ENCODE measurements around the gene STAT3. TPM values are rescaled to one million over a fixed set of nuclear protein-coding genes. Genes with fewer than 3 reads are reported as not detected.

STAT3 gene
- total and polyA plus RNA-seq, 2 of the 13 experiments (the other 11 are each of a cell fraction or from before 2014, with no cell fraction given): 61.8 to 62.4 TPM

GRCh38 chr17:42399948-42400843 lies 12.0 kb upstream of the STAT3 start (continued):
- peak; percentile 40; the same call in 1 of the 2 replicates for TF ChIP-seq PAXIP1 (CRISPR knock-in tag; conservative IDR thresholded peaks at IDR 0.05)
- TF ChIP-seq ZNF770 (CRISPR knock-in tag; IDR thresholded peaks at IDR 0.05): peak; percentile 29; the same call in 1 of the 2 replicates
- TF ChIP-seq ZNF839 (CRISPR knock-in tag; IDR thresholded peaks at IDR 0.05; ENCODE audit: borderline replicate concordance): no peak
- no peak for TF ChIP-seq ZBTB43 (CRISPR knock-in tag; conservative IDR thresholded peaks at IDR 0.05)
- no peak for TF ChIP-seq ISX (CRISPR knock-in tag; conservative IDR thresholded peaks at IDR 0.05)
- TF ChIP-seq RFX3 (CRISPR knock-in tag; IDR thresholded peaks at IDR 0.05): no peak
- TF ChIP-seq ATF7 (IDR thresholded peaks at IDR 0.05): no peak
- TF ChIP-seq ATF7 (CRISPR knock-in tag; IDR thresholded peaks at IDR 0.05): no peak
- TF ChIP-seq SALL1 (CRISPR knock-in tag; IDR thresholded peaks at IDR 0.05): 0 out of 2 replicates have a peak, but pooled peaks have one; percentile 24
- TF ChIP-seq, protein P1, sequence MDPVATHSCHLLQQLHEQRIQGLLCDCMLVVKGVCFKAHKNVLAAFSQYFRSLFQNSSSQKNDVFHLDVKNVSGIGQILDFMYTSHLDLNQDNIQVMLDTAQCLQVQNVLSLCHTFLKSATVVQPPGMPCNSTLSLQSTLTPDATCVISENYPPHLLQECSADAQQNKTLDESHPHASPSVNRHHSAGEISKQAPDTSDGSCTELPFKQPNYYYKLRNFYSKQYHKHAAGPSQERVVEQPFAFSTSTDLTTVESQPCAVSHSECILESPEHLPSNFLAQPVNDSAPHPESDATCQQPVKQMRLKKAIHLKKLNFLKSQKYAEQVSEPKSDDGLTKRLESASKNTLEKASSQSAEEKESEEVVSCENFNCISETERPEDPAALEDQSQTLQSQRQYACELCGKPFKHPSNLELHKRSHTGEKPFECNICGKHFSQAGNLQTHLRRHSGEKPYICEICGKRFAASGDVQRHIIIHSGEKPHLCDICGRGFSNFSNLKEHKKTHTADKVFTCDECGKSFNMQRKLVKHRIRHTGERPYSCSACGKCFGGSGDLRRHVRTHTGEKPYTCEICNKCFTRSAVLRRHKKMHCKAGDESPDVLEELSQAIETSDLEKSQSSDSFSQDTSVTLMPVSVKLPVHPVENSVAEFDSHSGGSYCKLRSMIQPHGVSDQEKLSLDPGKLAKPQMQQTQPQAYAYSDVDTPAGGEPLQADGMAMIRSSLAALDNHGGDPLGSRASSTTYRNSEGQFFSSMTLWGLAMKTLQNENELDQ (CRISPR knock-in tag; IDR thresholded peaks at IDR 0.05; ENCODE audit: borderline replicate concordance): no peak
- TF ChIP-seq HNF4A (CRISPR knock-in tag; IDR thresholded peaks at IDR 0.05): peak; percentile 86
- TF ChIP-seq ATF7-NPFF (CRISPR knock-in tag; IDR thresholded peaks at IDR 0.05; ENCODE audit: low read depth): no peak
- no peak for TF ChIP-seq ZNF20 (CRISPR knock-in tag; IDR thresholded peaks at IDR 0.05)
- TF ChIP-seq PPARG (CRISPR knock-in tag; conservative IDR thresholded peaks at IDR 0.05): no peak
- no peak for TF ChIP-seq RFX1 (IDR thresholded peaks at IDR 0.05)
- TF ChIP-seq SP140L (CRISPR knock-in tag; IDR thresholded peaks at IDR 0.05; ENCODE audit: borderline replicate concordance): no peak
- no peak for TF ChIP-seq ZNF484 (CRISPR knock-in tag; IDR thresholded peaks at IDR 0.05; ENCODE audit: borderline replicate concordance, low read depth)
- TF ChIP-seq SRY (CRISPR knock-in tag; IDR thresholded peaks at IDR 0.05): no peak
- TF ChIP-seq ZFP82 (CRISPR knock-in tag; IDR thresholded peaks at IDR 0.05; ENCODE audit: borderline replicate concordance): no peak
- no peak for TF ChIP-seq ZFP90 (CRISPR knock-in tag; IDR thresholded peaks at IDR 0.05; ENCODE audit: borderline replicate concordance)
- TF ChIP-seq HOXA3 (CRISPR knock-in tag; IDR thresholded peaks at IDR 0.05): no peak
